ENCODE measurements around the gene PDXDC1. TPM values are rescaled to one million over a fixed set of nuclear protein-coding genes. Genes with fewer than 3 reads are reported as not detected.
"Not testable (repeated sequence)": the region's sequence is repeated elsewhere in the genome, so short reads cannot be mapped to it uniquely, and the experiment has no call there.

The PDXDC1 gene
- total RNA-seq, 2 donors from 2014 or later: 79.1 to 97.4 TPM

DNA sequence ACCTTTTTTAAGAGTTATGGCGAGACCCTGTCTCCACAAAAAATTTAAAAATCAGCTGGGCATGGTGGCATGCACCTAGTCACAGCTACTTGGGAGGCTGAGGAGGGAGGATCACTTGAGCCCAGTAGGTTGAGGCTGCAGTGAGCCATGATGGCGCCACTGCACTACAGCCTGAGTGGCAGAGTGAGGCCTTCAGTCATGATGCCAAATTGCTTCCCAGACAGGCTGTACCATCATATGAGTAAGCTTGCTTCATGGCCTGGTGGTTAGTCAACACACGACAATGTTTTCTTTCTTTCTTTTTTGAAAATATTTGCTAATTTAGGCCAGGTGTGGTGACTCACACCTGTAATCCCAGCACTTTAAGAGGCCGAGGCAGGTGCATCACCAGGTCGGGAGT is 68.5 kb downstream of the PDXDC1 start:
- H3K9me3 ChIP-seq: no peaks in the 10 kb centered on the region
- H3K27ac ChIP-seq: no peak overlapping the region
- H3K4me3 ChIP-seq: no peak overlapping the region
- H3K36me3 ChIP-seq: peaks cover 28% of the 10 kb centered on the region
- no peaks in the 10 kb centered on the region for H3K27me3 ChIP-seq (replicated peaks; ENCODE audit: insufficient read depth)
- no peak for ATAC-seq (ENCODE audit: insufficient number of reproducible peaks, low FRiP score, low read depth)
- H3K4me1 ChIP-seq (ENCODE audit: control insufficient read depth in 1 of 2, low read depth in 2 of 2): peaks cover 12 to 13% of the 10 kb centered on the region in 2 donors
- DNase-seq (ENCODE audit: low spot score): no peak
- TF ChIP-seq, protein P1, sequence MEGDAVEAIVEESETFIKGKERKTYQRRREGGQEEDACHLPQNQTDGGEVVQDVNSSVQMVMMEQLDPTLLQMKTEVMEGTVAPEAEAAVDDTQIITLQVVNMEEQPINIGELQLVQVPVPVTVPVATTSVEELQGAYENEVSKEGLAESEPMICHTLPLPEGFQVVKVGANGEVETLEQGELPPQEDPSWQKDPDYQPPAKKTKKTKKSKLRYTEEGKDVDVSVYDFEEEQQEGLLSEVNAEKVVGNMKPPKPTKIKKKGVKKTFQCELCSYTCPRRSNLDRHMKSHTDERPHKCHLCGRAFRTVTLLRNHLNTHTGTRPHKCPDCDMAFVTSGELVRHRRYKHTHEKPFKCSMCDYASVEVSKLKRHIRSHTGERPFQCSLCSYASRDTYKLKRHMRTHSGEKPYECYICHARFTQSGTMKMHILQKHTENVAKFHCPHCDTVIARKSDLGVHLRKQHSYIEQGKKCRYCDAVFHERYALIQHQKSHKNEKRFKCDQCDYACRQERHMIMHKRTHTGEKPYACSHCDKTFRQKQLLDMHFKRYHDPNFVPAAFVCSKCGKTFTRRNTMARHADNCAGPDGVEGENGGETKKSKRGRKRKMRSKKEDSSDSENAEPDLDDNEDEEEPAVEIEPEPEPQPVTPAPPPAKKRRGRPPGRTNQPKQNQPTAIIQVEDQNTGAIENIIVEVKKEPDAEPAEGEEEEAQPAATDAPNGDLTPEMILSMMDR (IDR thresholded peaks at IDR 0.05): no peak

DNA sequence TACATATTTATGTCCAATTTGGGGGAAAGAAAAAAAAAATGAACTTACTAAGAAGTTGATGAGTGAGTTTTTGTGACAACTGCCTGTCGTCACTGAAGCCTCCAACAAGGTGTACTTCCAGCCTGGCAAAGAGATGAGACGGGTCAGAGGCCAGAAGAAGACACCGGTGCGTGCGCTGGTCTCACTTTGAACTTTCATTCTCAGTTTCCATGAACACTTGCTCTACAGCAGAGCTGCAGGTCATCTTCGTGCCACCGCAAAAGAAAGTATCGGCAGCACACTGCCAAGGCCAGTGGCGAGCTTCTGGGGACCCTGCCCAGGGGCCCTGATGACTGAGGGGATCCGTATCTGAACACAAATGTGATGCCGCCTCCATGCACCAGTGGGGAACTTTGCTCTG is 69.5 kb downstream of the PDXDC1 start:
- Histone ChIP-seq H3K36me3 (peaks cover 19% of the 10 kb centered on the region), H3K27ac (no peak overlapping the region), H3K27me3 (replicated peaks; ENCODE audit: insufficient read depth) (no peaks in the 10 kb centered on the region), H3K9me3 (no peaks in the 10 kb centered on the region), H3K4me1 (ENCODE audit: control insufficient read depth in 1 of 2, low read depth in 2 of 2) (peaks cover 12 to 13% of the 10 kb centered on the region in 2 donors), H3K4me3 (no peak overlapping the region)
- DNase-seq (ENCODE audit: low spot score) (no peak), ATAC-seq (ENCODE audit: insufficient number of reproducible peaks, low FRiP score, low read depth) (no peak)
- TF ChIP-seq, protein P1 (IDR thresholded peaks at IDR 0.05): no peak

DNA sequence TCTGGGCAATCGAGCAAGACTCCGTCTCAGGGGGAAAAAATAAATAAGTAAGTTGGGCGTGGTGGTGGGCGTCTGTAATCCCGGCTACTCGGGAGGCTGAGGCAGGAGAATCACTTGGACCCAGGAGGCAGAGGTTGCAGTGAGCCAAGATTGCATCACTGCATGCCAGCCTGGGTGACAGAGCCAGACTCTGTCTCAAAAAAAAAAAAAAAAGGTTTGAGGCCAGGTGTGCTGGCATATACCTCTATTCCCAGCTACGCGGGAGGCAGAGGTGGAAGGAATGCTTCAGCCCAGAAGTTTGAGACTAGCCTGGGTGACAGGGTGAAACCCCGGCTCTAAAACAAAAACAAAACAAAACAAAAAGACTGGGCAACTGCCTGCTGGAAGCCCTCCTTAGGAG is 70.4 kb downstream of the PDXDC1 start:
- H3K9me3 ChIP-seq; H3K27me3 ChIP-seq (replicated peaks; ENCODE audit: insufficient read depth); DNase-seq (ENCODE audit: low spot score); ATAC-seq (ENCODE audit: insufficient number of reproducible peaks, low FRiP score, low read depth); H3K27ac ChIP-seq; H3K4me3 ChIP-seq: not testable (repeated sequence)
- Histone ChIP-seq H3K36me3 (peaks cover 10% of the 10 kb centered on the region), H3K4me1 (ENCODE audit: control insufficient read depth in 1 of 2, low read depth in 2 of 2) (peaks cover 12 to 13% of the 10 kb centered on the region in 2 donors)

DNA sequence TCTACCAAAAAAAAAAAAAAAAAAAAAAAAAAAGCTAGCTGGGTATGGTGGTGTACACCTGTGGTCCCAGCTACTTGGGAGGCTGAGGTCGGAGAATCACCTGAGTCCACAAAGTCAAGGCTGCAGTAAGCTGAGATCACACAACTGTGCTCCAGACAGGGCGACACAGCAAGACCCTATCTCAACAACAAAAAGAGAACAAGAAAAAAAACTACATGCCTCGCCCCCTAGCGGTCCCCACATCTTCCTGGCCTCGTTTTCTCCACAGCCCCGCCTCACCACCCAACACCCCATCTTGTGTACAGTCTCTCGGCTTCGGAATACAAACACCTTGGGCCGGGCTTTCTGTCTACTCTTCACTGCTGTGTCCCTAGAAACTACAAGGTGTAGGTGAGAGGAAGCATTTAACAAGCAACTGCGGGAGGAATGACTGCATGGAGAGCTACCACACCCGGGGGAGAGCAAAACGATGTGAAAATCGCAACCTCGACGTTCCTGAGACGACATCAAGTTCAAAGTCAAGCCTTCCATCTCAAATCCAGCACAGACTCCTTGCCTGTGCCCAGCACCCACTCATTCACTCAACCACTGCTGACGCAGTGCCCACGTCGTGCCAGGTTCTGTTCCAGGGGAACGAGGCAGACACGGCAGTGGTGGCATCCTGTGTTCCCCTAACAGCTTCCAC is 72.0 kb downstream of the PDXDC1 start:
- H3K27me3 ChIP-seq (replicated peaks; ENCODE audit: insufficient read depth): no peaks in the 10 kb centered on the region
- peaks cover 7% of the 10 kb centered on the region for H3K36me3 ChIP-seq
- DNase-seq (ENCODE audit: low spot score) (no peak), ATAC-seq (ENCODE audit: insufficient number of reproducible peaks, low FRiP score, low read depth) (no peak)
- no peaks in the 10 kb centered on the region for H3K9me3 ChIP-seq
- peaks cover 4 to 5% of the 10 kb centered on the region in 2 donors for H3K4me1 ChIP-seq (ENCODE audit: control insufficient read depth in 1 of 2, low read depth in 2 of 2)
- TF ChIP-seq, protein P1 (IDR thresholded peaks at IDR 0.05): no peak
- no peak overlapping the region for H3K4me3 ChIP-seq
- H3K27ac ChIP-seq: no peak overlapping the region

DNA sequence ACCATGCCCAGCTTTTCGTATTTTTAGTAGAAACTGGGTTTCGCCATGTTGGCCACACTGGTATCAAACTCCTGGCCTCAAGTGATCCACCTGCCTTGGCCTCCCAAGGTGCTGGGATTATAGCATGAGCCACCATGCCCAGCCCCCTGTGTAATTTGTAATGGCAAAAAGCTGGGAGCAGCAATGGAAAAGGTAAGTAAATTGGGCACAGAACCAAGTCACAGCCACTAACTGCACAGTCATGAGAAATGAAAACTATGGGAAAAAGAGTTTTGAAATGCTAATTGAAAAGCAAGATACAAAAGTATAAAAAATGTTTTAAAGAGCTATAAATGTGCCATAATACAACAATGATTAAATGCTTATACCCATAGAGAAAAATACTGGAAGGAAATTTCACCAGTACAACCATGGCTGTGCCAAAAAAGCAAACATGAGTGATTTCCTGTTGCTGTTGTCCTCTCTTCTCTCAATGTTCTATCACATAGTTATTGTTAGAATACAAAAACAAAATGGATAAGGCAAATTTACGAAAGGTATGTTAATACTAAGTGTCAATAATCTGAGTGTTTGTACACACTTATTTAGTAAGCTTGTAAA is 74.9 kb downstream of the PDXDC1 start:
- Histone ChIP-seq H3K27ac (no peak overlapping the region), H3K36me3 (peaks cover 7% of the 10 kb centered on the region), H3K4me1 (ENCODE audit: control insufficient read depth in 1 of 2, low read depth in 2 of 2) (peaks cover 3 to 8% of the 10 kb centered on the region in 2 donors), H3K9me3 (no peaks in the 10 kb centered on the region), H3K27me3 (replicated peaks; ENCODE audit: insufficient read depth) (no peaks in the 10 kb centered on the region), H3K4me3 (no peak overlapping the region)
- DNase-seq (ENCODE audit: low spot score) (no peak), ATAC-seq (ENCODE audit: insufficient number of reproducible peaks, low FRiP score, low read depth) (no peak)
- TF ChIP-seq, protein P1 (IDR thresholded peaks at IDR 0.05): no peak

DNA sequence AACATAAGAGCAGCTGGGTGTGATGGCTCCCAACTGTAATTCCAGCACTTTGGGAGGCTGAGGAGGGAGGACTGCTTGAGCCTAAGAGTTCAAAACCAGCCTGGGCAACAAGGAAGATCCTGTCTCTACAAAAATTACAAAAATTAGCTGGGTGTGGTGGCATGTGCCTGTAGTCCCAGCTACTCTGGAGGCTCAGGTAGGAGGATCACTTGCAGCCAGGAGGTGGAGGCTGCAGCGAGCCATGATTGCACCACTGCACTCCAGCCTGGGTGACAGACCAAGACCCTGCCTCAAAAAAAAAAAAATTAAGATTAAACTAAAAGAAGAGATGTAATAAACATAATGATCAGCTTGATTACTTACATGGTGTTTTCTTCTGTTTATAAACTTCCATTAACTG is 75.6 kb downstream of the PDXDC1 start:
- not testable (repeated sequence) for DNase-seq (ENCODE audit: low spot score); H3K27me3 ChIP-seq (replicated peaks; ENCODE audit: insufficient read depth); ATAC-seq (ENCODE audit: insufficient number of reproducible peaks, low FRiP score, low read depth); H3K9me3 ChIP-seq; H3K36me3 ChIP-seq; H3K27ac ChIP-seq; H3K4me3 ChIP-seq
- peaks cover 3 to 14% of the 10 kb centered on the region in 2 donors for H3K4me1 ChIP-seq (ENCODE audit: control insufficient read depth in 1 of 2, low read depth in 2 of 2)
